Stimulated activated CD4-positive, alpha-beta T cell treated with anti-CD3 and anti-CD28 coated beads, Interleukin-12 subunit alpha, Interleukin-12 subunit beta, amount 100 ng/mL, for 4 hours (primary cell): Measurements from ENCODE around the gene RERG.
"Not testable (repeated sequence)": the region's sequence is repeated elsewhere in the genome, so short reads cannot be mapped to it uniquely, and the experiment has no call there.

Experiments
- DNase-seq: peaks from one replicate; pipeline ENCODE4 v3.0.0-alpha.2; 2020

RERG gene

GRCh38 chr12:15220915-15221885 lies at the start of gene RERG:
TSS of gene RERG (minus strand) at chr12:15221417. CDS start at chr12:15217489, 3,928 bp downstream.
- peak; percentile 76 for DNase-seq

- DNase-seq = no peak
These were observed 49.4 kb upstream of the RERG start for GRCh38 chr12:15270591-15270990.

- peak; percentile 13 for DNase-seq
These were observed 47.8 kb upstream of the RERG start for GRCh38 chr12:15268927-15269552.

- DNase-seq = no peak
These were observed 47.1 kb upstream of the RERG start for GRCh38 chr12:15268309-15268708.

GRCh38 chr12:15265875-15266274 lies 44.7 kb upstream of the RERG start:
- no peak for DNase-seq

GRCh38 chr12:15256761-15257160 lies 35.5 kb upstream of the RERG start:
- DNase-seq = no peak

- DNase-seq = no peak
These were observed 32.8 kb upstream of the RERG start for GRCh38 chr12:15253990-15254389.

- DNase-seq = no peak
These were observed 23.7 kb upstream of the RERG start for GRCh38 chr12:15244926-15245325.

GRCh38 chr12:15244341-15244740 lies 23.1 kb upstream of the RERG start:
- DNase-seq = no peak

- no peak for DNase-seq
These were observed 21.9 kb upstream of the RERG start for GRCh38 chr12:15243102-15243501.

- no peak for DNase-seq
These were observed 19.7 kb upstream of the RERG start for GRCh38 chr12:15240898-15241297.

GRCh38 chr12:15234508-15234907 lies 13.3 kb upstream of the RERG start:
- DNase-seq = no peak

- no peak for DNase-seq
These were observed 12.8 kb upstream of the RERG start for GRCh38 chr12:15234011-15234410.

- DNase-seq = no peak
These were observed 11.7 kb upstream of the RERG start for GRCh38 chr12:15232959-15233358.

- no peak for DNase-seq
These were observed 10.3 kb upstream of the RERG start for GRCh38 chr12:15231493-15231892.

- no peak for DNase-seq
These were observed 9.5 kb upstream of the RERG start for GRCh38 chr12:15230751-15231150.

- no peak for DNase-seq
These were observed 8.9 kb upstream of the RERG start for GRCh38 chr12:15230137-15230536.

- DNase-seq = peak; percentile 3
These were observed 5.9 kb upstream of the RERG start for GRCh38 chr12:15227004-15227679.

- DNase-seq = not testable (repeated sequence)
These were observed 4.6 kb upstream of the RERG start for GRCh38 chr12:15225863-15226218.

GRCh38 chr12:15225136-15225862 lies 4.1 kb upstream of the RERG start:
- no peak for DNase-seq

GRCh38 chr12:15222219-15222618 lies 1.0 kb upstream of the RERG start:
- no peak for DNase-seq

- DNase-seq = no peak
These were observed 766 bp downstream of the RERG start for GRCh38 chr12:15220451-15220850.

- no peak for DNase-seq
These were observed 2.4 kb downstream of the RERG start for GRCh38 chr12:15218794-15219193.
